H54 (cell line): ENCODE data around the gene RPL32.
"Not testable (repeated sequence)": the region's sequence is repeated elsewhere in the genome, so short reads cannot be mapped to it uniquely, and the experiment has no call there.

Experiments
- DNase-seq: peaks from one replicate; pipeline ENCODE4 v3.0.0; 2011; ENCODE audit warnings: low spot score, mixed read lengths; ENCODE audit not compliant: insufficient read length
- FAIRE-seq: peaks from 3 replicates; lab custom pipeline; 2011; peaks lifted over from hg19 to GRCh38; lab: Jason Lieb, UNC
- POLR2A ChIP-seq: IDR thresholded peaks from 2 replicates; pipeline ENCODE4 v1.6.1; 2011; ENCODE audit warnings: low read depth, mild to moderate bottlenecking, low read length

RPL32 gene

DNA sequence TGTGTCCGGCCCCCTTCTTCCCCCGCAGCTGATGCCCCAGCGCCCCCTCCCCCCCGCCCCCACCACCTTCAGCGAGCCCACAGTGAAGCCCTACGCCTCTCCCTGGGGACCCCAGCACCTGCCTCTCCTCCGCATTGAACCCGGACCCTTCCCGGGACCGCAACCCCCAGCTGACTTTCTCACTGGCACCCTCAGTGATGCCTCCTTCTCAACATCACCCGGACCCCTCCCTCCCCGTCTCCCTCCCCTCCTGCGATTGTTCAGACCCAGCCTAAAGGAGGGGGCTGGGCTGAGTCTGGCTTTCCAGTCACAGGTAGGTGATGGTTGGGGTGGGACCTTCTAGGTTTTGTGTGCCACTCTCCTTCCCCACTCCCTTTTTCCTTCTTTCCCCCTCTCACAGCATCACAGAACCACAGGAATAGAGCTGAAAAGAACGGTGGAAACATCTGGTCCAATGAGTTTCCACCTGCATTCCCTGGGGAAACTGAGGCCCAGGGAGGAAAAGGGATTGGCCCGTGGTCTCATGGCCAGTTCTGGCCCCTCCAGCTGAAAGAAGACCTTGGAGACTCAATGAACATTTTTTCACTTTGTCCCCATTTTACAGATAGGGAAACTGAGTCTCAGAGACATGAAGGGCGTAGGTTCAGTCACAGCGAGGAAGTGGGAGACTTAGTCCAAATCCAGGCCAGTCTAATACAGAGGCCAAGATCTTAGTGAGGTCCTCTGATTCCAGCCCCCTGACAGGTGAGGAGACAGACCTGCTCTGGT, 44.1 kb downstream of the RPL32 start:
- TF ChIP-seq POLR2A = no peak
- DNase-seq (no peak), FAIRE-seq (no peak)

DNA sequence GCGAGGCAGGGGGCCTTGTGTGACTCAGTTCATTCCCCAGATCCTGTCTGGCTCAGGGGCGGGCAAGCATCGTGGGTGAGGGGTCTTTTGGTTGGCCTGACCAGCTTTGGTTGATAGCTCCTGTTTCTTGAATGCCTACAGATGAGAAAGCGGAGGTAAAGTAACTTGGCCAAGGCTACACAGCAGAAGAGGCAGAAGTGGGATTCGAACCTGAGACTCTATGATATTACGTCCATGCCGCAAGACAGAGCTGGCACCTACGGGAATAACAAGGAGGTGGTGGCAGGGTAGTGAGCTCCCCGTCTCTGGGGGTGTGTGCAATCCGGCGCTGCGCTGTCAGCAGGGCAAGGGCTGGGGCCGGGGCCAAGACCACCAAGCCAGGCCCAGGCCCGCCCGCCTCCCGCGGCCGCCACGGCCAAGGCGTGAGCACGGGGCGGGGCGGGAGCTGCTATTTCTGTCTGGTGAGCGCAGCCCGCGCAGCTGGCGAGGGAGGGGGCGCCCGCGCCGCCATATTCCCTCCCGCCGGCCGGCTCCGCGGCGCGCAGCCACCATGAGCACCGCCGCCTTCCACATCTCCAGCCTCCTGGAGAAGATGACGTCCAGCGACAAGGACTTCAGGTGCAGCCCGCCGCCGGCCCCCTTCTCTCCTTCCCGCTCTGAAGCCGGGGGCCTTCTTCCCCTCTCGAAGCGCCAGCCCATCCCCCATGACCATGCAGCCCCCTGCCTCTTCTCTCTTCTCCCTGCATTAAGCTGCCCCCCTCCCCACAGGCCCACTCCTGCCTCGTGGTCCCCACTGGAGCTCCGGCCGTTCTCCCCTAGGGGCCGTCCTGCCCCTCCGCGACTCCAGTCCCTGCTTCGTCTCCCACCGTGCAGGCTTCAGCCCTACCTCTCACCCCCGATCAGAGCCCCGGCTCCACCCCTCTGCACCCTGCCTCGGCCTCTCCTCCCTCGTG, 44.9 kb downstream of the RPL32 start, which contains the start of gene CAND2:
Gene CAND2 (plus strand): TSS at position 510 of the 953 bp plus-strand sequence. CDS start 41 bp downstream, at position 551.
- DNase-seq = peak; percentile 39
- FAIRE-seq = no peak
- no peak for TF ChIP-seq POLR2A

DNA sequence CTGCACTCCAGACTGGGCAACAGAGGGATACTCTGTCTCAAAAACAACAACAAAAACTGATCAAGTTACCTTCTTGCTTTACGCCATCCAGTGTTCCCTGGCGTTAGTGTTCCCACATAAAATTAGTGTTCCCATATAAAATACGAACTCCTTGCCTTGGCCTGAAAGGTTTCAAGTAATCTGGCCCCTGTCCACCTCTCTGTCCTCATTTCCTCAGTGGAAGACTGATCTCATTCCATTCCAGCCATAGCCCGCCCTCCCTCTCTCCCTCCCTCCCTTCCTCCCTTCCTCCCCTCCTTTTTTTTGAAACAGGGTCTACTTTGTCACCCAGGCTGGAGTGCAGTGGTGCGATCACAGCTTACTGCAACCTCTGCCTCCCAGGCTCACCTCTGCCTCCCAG, 47.7 kb downstream of the RPL32 start:
- DNase-seq (no peak), FAIRE-seq (no peak)
- TF ChIP-seq POLR2A = no peak

DNA sequence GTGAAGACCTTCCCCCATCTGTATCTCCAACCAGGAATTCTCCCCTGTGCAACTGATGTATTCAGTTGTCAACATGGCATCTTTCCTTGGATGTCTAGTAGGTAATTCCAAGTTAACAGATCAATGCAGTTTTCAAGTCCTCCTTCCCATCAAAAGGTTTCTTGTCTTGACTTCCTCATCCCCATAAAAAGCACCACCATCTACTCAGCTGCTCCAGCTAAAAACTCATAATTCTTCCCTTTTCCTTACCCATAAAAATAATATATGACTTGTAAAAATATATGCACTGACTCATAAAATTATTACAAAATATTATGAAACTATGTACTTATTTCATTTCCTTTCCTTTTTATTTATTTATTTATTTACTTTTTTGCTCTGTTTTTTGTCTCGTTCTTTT, 49.9 kb downstream of the RPL32 start:
- no peak for FAIRE-seq
- no peak for TF ChIP-seq POLR2A
- DNase-seq = no peak

- FAIRE-seq, DNase-seq: not testable (repeated sequence)
Measured at GRCh38 chr3:12787967-12788690, 53.2 kb downstream of the RPL32 start.

DNA sequence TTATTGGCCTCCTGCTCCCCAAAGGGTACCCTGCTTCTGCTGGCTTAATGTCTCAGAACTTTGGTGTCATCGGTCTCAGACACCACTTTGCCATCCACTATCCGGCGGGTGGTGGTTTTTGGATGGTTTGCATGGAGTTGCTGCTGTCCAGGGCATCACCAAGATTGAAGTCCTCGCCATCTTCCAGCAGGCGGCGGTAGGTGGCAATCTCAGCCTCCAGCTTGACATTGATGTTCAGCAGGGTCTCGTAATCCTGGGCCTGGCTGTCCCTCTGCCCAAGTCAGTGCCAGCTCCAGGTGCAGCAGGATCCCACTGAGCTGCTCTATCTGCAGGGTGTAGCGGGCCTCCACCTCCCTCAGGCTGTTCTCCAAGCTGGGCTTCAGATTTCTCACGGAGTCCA, 54.0 kb downstream of the RPL32 start:
- DNase-seq = not testable (repeated sequence)
- peak; percentile 75 for FAIRE-seq

- TF ChIP-seq POLR2A = no peak
- DNase-seq = no peak
- FAIRE-seq = no peak
Measured at GRCh38 chr3:12785096-12785495, 56.3 kb downstream of the RPL32 start.
